ENCODE data around the gene SLC25A47.

- TF ChIP-seq, protein P1, sequence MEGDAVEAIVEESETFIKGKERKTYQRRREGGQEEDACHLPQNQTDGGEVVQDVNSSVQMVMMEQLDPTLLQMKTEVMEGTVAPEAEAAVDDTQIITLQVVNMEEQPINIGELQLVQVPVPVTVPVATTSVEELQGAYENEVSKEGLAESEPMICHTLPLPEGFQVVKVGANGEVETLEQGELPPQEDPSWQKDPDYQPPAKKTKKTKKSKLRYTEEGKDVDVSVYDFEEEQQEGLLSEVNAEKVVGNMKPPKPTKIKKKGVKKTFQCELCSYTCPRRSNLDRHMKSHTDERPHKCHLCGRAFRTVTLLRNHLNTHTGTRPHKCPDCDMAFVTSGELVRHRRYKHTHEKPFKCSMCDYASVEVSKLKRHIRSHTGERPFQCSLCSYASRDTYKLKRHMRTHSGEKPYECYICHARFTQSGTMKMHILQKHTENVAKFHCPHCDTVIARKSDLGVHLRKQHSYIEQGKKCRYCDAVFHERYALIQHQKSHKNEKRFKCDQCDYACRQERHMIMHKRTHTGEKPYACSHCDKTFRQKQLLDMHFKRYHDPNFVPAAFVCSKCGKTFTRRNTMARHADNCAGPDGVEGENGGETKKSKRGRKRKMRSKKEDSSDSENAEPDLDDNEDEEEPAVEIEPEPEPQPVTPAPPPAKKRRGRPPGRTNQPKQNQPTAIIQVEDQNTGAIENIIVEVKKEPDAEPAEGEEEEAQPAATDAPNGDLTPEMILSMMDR (IDR thresholded peaks at IDR 0.05): no peak
- no peak for TF ChIP-seq ZFX (IDR thresholded peaks at IDR 0.05; ENCODE audit: borderline replicate concordance)
Measured at GRCh38 chr14:100374876-100375265, 51.7 kb downstream of the SLC25A47 start.
